Keratinocyte (primary cell): ENCODE results near the gene RAB6A. TPM values are rescaled to one million over a fixed set of nuclear protein-coding genes. Genes with fewer than 3 reads are reported as not detected.

Experiments used
- DNase-seq: peaks from one replicate; pipeline ENCODE4 v3.0.0-alpha.2; 2011; ENCODE audit warnings: low read depth, missing footprints, low spot score
- FAIRE-seq: peaks from 2 replicates; lab custom pipeline; 2011; peaks lifted over from hg19 to GRCh38; lab: Jason Lieb, UNC
- H2AFZ ChIP-seq: 2 replicates; pipeline ENCODE4 v1.6.0; 2012; ENCODE audit warnings: low read length, control low read depth, inconsistent platforms; ENCODE audit not compliant: control insufficient read depth
- H3K27ac ChIP-seq: 2 replicates; pipeline ENCODE4 v1.5.1; 2011; ENCODE audit warnings: low read length; ENCODE audit not compliant: control insufficient read depth, insufficient read depth
- H3K27me3 ChIP-seq: 3 replicates; pipeline ENCODE4 v1.6.0; 2011; ENCODE audit warnings: low read length; ENCODE audit not compliant: control insufficient read depth, insufficient read depth; ENCODE audit errors: extremely low read depth
- H3K36me3 ChIP-seq, 2 experiments: 2 replicates in 1 of 2; 3 replicates in 1 of 2; pipeline ENCODE4 v1.5.1; 2011; ENCODE audit warnings: low read length in 2 of 2, mild to moderate bottlenecking in 1 of 2; ENCODE audit not compliant: control insufficient read depth in 2 of 2, insufficient read depth in 2 of 2; ENCODE audit errors: extremely low read depth in 1 of 2
- H3K4me1 ChIP-seq: 3 replicates; pipeline ENCODE4 v1.5.1; 2011; ENCODE audit warnings: low read length; ENCODE audit not compliant: control insufficient read depth, insufficient read depth; ENCODE audit errors: extremely low read depth
- H3K4me2 ChIP-seq: 3 replicates; pipeline ENCODE4 v1.6.0; 2011; ENCODE audit warnings: low read depth, low read length; ENCODE audit not compliant: control insufficient read depth, insufficient read depth; ENCODE audit errors: extremely low read depth
- H3K4me3 ChIP-seq, 3 experiments: fragments of 200-600 bp in 1 of 3; sonication (generic) in 1 of 3; 2 replicates in 2 of 3; 3 replicates in 1 of 3; pipeline ENCODE4 v1.5.1; 2011 to 2016; ENCODE audit warnings: low read length in 3 of 3, mild to moderate bottlenecking in 3 of 3, control low read depth in 2 of 3, inconsistent platforms in 1 of 3, low read depth in 1 of 3, mixed read lengths in 1 of 3, mixed run types in 1 of 3, moderate library complexity in 1 of 3; ENCODE audit not compliant: control insufficient read depth in 2 of 3, insufficient read depth in 2 of 3; ENCODE audit errors: extremely low read depth in 1 of 3
- H3K79me2 ChIP-seq: 2 replicates; pipeline ENCODE4 v1.6.0; 2012; ENCODE audit warnings: low read length; ENCODE audit not compliant: control insufficient read depth, insufficient read depth
- H3K9ac ChIP-seq: 3 replicates; pipeline ENCODE4 v1.6.0; 2011; ENCODE audit warnings: low read length; ENCODE audit not compliant: control insufficient read depth, insufficient read depth; ENCODE audit errors: extremely low read depth
- H3K9me1 ChIP-seq: 3 replicates; pipeline ENCODE4 v1.6.0; 2011; ENCODE audit warnings: low read length; ENCODE audit not compliant: control insufficient read depth, insufficient read depth; ENCODE audit errors: extremely low read depth
- H3K9me3 ChIP-seq: 2 replicates; pipeline ENCODE4 v1.5.1; 2012; ENCODE audit warnings: low read depth, low read length; ENCODE audit not compliant: control insufficient read depth
- H4K20me1 ChIP-seq: 3 replicates; pipeline ENCODE4 v1.6.0; 2011; ENCODE audit warnings: low read length; ENCODE audit not compliant: control insufficient read depth, insufficient read depth; ENCODE audit errors: extremely low read depth
- EZH2 ChIP-seq: IDR thresholded peaks from one replicate; pipeline ENCODE4 v1.6.1; 2012; ENCODE audit warnings: inconsistent platforms, mild to moderate bottlenecking, low read length, moderate library complexity
- dilution Hi-C: fragments of 300-500 bp; cut with MboI; formaldehyde crosslinking; loops from one replicate; pipeline ENCODE4 v1.7.0; 2020; ENCODE audit warnings: low sequenced_read_pairs; ENCODE audit not compliant: extremely low pct_ligation_motif_present
- polyA plus RNA-seq, 5 experiments: library from polyadenylated mRNA; depleted of rRNA in 3 of 5; stranded (reverse) in 3 of 5; stranded (forward) in 1 of 5; unstranded in 1 of 5; fragments of >200 nt; gene quantifications; 1 replicate in 1 of 5; 2 replicates in 3 of 5; 3 replicates in 1 of 5; pipeline versions ENCODE4 v1.2.1 to v1.2.3, GENCODE V29; 2011 to 2012; ENCODE audit warnings: missing spikeins in 2 of 5, low read depth in 1 of 5, low replicate concordance in 1 of 5
- TF ChIP-seq, protein P1 (sequence below), 3 experiments: IDR thresholded peaks in 1 of 3; conservative IDR thresholded peaks in 1 of 3; optimal IDR thresholded peaks in 1 of 3; 2 replicates in 2 of 3; 3 replicates in 1 of 3; pipeline versions ENCODE3 to v1.5.1; 2011; ENCODE audit warnings: low read length in 3 of 3, mild to moderate bottlenecking in 3 of 3, moderate library complexity in 2 of 3, control low read depth in 1 of 3, inconsistent platforms in 1 of 3; ENCODE audit not compliant: insufficient read depth in 2 of 3; ENCODE audit errors: extremely low read depth in 1 of 3

The RAB6A gene
- polyA plus RNA-seq, 1 donor (not counting 4 experiments of a cell fraction or from before 2014, with no cell fraction given), result 142 TPM

DNA sequence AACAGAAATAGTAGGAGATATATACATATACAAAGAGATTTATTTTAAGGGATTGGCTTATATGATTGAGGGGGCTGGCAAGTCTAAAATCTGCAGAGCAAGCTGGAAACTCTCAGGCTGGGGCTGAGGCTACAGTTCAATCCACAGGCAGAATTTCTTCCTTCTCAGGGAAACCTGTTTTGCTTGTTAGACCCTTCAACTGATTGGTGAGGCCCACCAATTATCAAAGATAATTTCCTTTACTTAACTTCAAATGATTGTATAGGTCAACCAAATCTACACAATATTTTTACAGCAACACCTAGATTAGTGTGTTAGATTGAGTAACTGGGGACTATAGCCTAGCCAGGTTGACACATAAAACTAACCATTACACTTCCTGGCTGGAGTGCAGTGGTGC is 119.2 kb downstream of the RAB6A start:
- no peak overlapping the region for H3K9ac ChIP-seq
- peaks cover 16% of the 10 kb centered on the region for H3K27me3 ChIP-seq
- no peak for DNase-seq
- no peaks in the 10 kb centered on the region for H3K9me1 ChIP-seq
- H3K4me3 ChIP-seq, result no peak overlapping the region
- H3K9me3 ChIP-seq, result no peaks in the 10 kb centered on the region
- H3K4me2 ChIP-seq, result no peak overlapping the region
- dilution Hi-C loops, result no loop called here
- H2AFZ ChIP-seq, result no peak overlapping the region
- no peak for TF ChIP-seq EZH2
- TF ChIP-seq, protein P1, sequence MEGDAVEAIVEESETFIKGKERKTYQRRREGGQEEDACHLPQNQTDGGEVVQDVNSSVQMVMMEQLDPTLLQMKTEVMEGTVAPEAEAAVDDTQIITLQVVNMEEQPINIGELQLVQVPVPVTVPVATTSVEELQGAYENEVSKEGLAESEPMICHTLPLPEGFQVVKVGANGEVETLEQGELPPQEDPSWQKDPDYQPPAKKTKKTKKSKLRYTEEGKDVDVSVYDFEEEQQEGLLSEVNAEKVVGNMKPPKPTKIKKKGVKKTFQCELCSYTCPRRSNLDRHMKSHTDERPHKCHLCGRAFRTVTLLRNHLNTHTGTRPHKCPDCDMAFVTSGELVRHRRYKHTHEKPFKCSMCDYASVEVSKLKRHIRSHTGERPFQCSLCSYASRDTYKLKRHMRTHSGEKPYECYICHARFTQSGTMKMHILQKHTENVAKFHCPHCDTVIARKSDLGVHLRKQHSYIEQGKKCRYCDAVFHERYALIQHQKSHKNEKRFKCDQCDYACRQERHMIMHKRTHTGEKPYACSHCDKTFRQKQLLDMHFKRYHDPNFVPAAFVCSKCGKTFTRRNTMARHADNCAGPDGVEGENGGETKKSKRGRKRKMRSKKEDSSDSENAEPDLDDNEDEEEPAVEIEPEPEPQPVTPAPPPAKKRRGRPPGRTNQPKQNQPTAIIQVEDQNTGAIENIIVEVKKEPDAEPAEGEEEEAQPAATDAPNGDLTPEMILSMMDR (optimal IDR thresholded peaks at IDR 0.05 in 1 of 3, IDR thresholded peaks at IDR 0.05 in 1 of 3, conservative IDR thresholded peaks at IDR 0.05 in 1 of 3; ENCODE audit: extremely low read depth in 1 of 3, insufficient read depth in 2 of 3, low read length in 3 of 3), result no peak
- no peaks in the 10 kb centered on the region for H4K20me1 ChIP-seq
- no peak overlapping the region for H3K27ac ChIP-seq
- no peaks in the 10 kb centered on the region for H3K79me2 ChIP-seq
- no peak for FAIRE-seq
- H3K36me3 ChIP-seq, result no peaks in the 10 kb centered on the region
- peaks cover 3% of the 10 kb centered on the region for H3K4me1 ChIP-seq

DNA sequence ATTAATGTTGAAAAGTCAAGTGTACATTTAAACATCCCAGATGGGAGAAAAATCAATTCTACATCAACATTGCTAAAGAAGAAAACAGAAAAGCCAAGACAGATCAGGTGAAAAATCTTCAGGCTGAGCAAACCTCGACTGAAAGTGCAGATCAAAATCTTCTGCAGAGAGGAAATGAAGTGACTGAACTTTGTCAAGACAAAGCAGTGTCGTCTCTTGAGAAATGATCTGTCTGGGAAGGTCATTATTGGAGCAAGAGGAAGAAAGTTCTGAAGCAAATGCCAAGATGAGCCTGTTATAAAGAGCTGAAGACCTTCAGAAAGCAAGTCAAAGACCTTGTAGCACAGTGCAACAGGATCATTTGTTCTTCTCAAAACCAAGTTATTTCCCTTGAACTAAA is 120.3 kb downstream of the RAB6A start:
- Histone ChIP-seq H3K4me1 (no peaks in the 10 kb centered on the region), H3K9ac (no peak overlapping the region), H3K27me3 (peaks cover 5% of the 10 kb centered on the region), H3K27ac (no peak overlapping the region), H3K4me2 (no peak overlapping the region), H3K79me2 (no peaks in the 10 kb centered on the region), H3K9me1 (no peaks in the 10 kb centered on the region), H2AFZ (no peak overlapping the region), H3K9me3 (no peaks in the 10 kb centered on the region), H3K4me3 (no peak overlapping the region), H4K20me1 (no peaks in the 10 kb centered on the region), H3K36me3 (no peaks in the 10 kb centered on the region)
- FAIRE-seq (no peak), DNase-seq (no peak)
- dilution Hi-C loops, result no loop called here
- TF ChIP-seq, protein P1 (optimal IDR thresholded peaks at IDR 0.05 in 1 of 3, IDR thresholded peaks at IDR 0.05 in 1 of 3, conservative IDR thresholded peaks at IDR 0.05 in 1 of 3; ENCODE audit: extremely low read depth in 1 of 3, insufficient read depth in 2 of 3, low read length in 3 of 3), result no peak
- TF ChIP-seq EZH2, result no peak
